Measurements from ENCODE around the gene RHOJ. TPM values are rescaled to one million over a fixed set of nuclear protein-coding genes. Genes with fewer than 3 reads are reported as not detected.
"Not testable (repeated sequence)": the region's sequence is repeated elsewhere in the genome, so short reads cannot be mapped to it uniquely, and the experiment has no call there.

RHOJ gene
- total RNA-seq, result not detected

- DNase-seq (ENCODE audit: low spot score), result no peak
- Mint-ChIP-seq H3K36me3 (no peaks in the 10 kb centered on the region), H3K27ac (no peak within 1 kb of the TSS), H3K9me3 (no peaks in the 10 kb centered on the region), H3K4me3 (no peak within 1 kb of the TSS), H3K4me1 (ENCODE audit: low read depth in 2 of 2) (no peaks in the 10 kb centered on the region), H3K27me3 (peaks cover 7 to 17% of the 10 kb centered on the region in 2 donors)
- no peak for ATAC-seq
Measured at GRCh38 chr14:63204407-63205043, at the start of gene RHOJ. RHOJ (plus strand) TSS chr14:63204443; CDS start chr14:63204870, 427 bp downstream.

GRCh38 chr14:63155511-63156185 is 48.6 kb upstream of the RHOJ start:
- DNase-seq (ENCODE audit: low spot score) (no peak), ATAC-seq (no peak)
- Mint-ChIP-seq H3K9me3 (no peaks in the 10 kb centered on the region), H3K27me3 (peaks cover 12% of the 10 kb centered on the region in 2 donors), H3K4me1 (ENCODE audit: low read depth in 2 of 2) (no peaks in the 10 kb centered on the region), H3K27ac (no peak overlapping the region), H3K4me3 (no peak overlapping the region), H3K36me3 (no peaks in the 10 kb centered on the region)

GRCh38 chr14:63157195-63157594 is 47.0 kb upstream of the RHOJ start:
- no peaks in the 10 kb centered on the region for H3K4me1 Mint-ChIP-seq (ENCODE audit: low read depth in 2 of 2)
- H3K9me3 Mint-ChIP-seq, result no peaks in the 10 kb centered on the region
- no peak overlapping the region for H3K27ac Mint-ChIP-seq
- peaks cover 12% of the 10 kb centered on the region in 2 donors for H3K27me3 Mint-ChIP-seq
- peak in 1 of 2 donors; percentile 33 for ATAC-seq
- H3K4me3 Mint-ChIP-seq, result no peak overlapping the region
- DNase-seq (ENCODE audit: low spot score), result no peak
- H3K36me3 Mint-ChIP-seq, result no peaks in the 10 kb centered on the region

GRCh38 chr14:63163306-63163705 is 40.9 kb upstream of the RHOJ start:
- Mint-ChIP-seq H3K4me3 (no peak overlapping the region), H3K9me3 (no peaks in the 10 kb centered on the region), H3K36me3 (no peaks in the 10 kb centered on the region), H3K27ac (no peak overlapping the region), H3K4me1 (ENCODE audit: low read depth in 2 of 2) (no peaks in the 10 kb centered on the region), H3K27me3 (peaks cover 7 to 12% of the 10 kb centered on the region in 2 donors)
- no peak for DNase-seq (ENCODE audit: low spot score)
- ATAC-seq, result no peak

GRCh38 chr14:63164108-63164683 is 40.0 kb upstream of the RHOJ start:
- no peak for ATAC-seq
- H3K27me3 Mint-ChIP-seq, result peaks cover 3 to 5% of the 10 kb centered on the region in 2 donors
- H3K9me3 Mint-ChIP-seq, result no peaks in the 10 kb centered on the region
- H3K36me3 Mint-ChIP-seq, result no peaks in the 10 kb centered on the region
- DNase-seq (ENCODE audit: low spot score), result no peak
- H3K4me3 Mint-ChIP-seq, result no peak overlapping the region
- H3K4me1 Mint-ChIP-seq (ENCODE audit: low read depth in 2 of 2), result no peaks in the 10 kb centered on the region
- no peak overlapping the region for H3K27ac Mint-ChIP-seq

GRCh38 chr14:63165267-63165666 is 39.0 kb upstream of the RHOJ start:
- not testable (repeated sequence) for H3K9me3 Mint-ChIP-seq; H3K4me1 Mint-ChIP-seq (ENCODE audit: low read depth in 2 of 2); DNase-seq (ENCODE audit: low spot score); H3K4me3 Mint-ChIP-seq; H3K36me3 Mint-ChIP-seq; ATAC-seq; H3K27me3 Mint-ChIP-seq; H3K27ac Mint-ChIP-seq

GRCh38 chr14:63167044-63167443 is 37.2 kb upstream of the RHOJ start:
- Mint-ChIP-seq H3K27ac (no peak overlapping the region), H3K27me3 (peaks cover 5 to 7% of the 10 kb centered on the region in 2 donors), H3K4me1 (ENCODE audit: low read depth in 2 of 2) (no peaks in the 10 kb centered on the region), H3K36me3 (no peaks in the 10 kb centered on the region), H3K4me3 (no peak overlapping the region), H3K9me3 (no peaks in the 10 kb centered on the region)
- no peak for ATAC-seq
- no peak for DNase-seq (ENCODE audit: low spot score)

GRCh38 chr14:63174760-63175191 is 29.5 kb upstream of the RHOJ start:
- H3K4me1 Mint-ChIP-seq (ENCODE audit: low read depth in 2 of 2), result no peaks in the 10 kb centered on the region
- H3K27me3 Mint-ChIP-seq, result peaks cover 9 to 10% of the 10 kb centered on the region in 2 donors
- ATAC-seq (no peak), DNase-seq (ENCODE audit: low spot score) (no peak)
- H3K36me3 Mint-ChIP-seq, result no peaks in the 10 kb centered on the region
- no peak overlapping the region for H3K4me3 Mint-ChIP-seq
- no peaks in the 10 kb centered on the region for H3K9me3 Mint-ChIP-seq
- H3K27ac Mint-ChIP-seq, result no peak overlapping the region

- Mint-ChIP-seq H3K4me1 (ENCODE audit: low read depth in 2 of 2) (no peaks in the 10 kb centered on the region), H3K36me3 (no peaks in the 10 kb centered on the region), H3K9me3 (no peaks in the 10 kb centered on the region), H3K4me3 (no peak overlapping the region), H3K27ac (no peak overlapping the region), H3K27me3 (peaks cover 6 to 10% of the 10 kb centered on the region in 2 donors)
- ATAC-seq (no peak), DNase-seq (ENCODE audit: low spot score) (no peak)
Measured at GRCh38 chr14:63175531-63175930, 28.7 kb upstream of the RHOJ start.

- no peaks in the 10 kb centered on the region for H3K4me1 Mint-ChIP-seq (ENCODE audit: low read depth in 2 of 2)
- H3K27me3 Mint-ChIP-seq, result peaks cover 11 to 23% of the 10 kb centered on the region in 2 donors
- H3K27ac Mint-ChIP-seq, result no peak overlapping the region
- DNase-seq (ENCODE audit: low spot score) (no peak), ATAC-seq (peak; percentile 9 to 20)
- H3K36me3 Mint-ChIP-seq, result no peaks in the 10 kb centered on the region
- H3K9me3 Mint-ChIP-seq, result no peaks in the 10 kb centered on the region
- H3K4me3 Mint-ChIP-seq, result no peak overlapping the region
Measured at GRCh38 chr14:63178912-63179311, 25.3 kb upstream of the RHOJ start.

- Mint-ChIP-seq H3K36me3 (no peaks in the 10 kb centered on the region), H3K9me3 (no peaks in the 10 kb centered on the region), H3K4me1 (ENCODE audit: low read depth in 2 of 2) (no peaks in the 10 kb centered on the region), H3K27me3 (peaks cover 14 to 28% of the 10 kb centered on the region in 2 donors), H3K4me3 (no peak overlapping the region), H3K27ac (no peak overlapping the region)
- DNase-seq (ENCODE audit: low spot score) (no peak), ATAC-seq (no peak)
Measured at GRCh38 chr14:63179383-63179782, 24.9 kb upstream of the RHOJ start.

- peaks cover 14 to 29% of the 10 kb centered on the region in 2 donors for H3K27me3 Mint-ChIP-seq
- H3K4me1 Mint-ChIP-seq (ENCODE audit: low read depth in 2 of 2), result no peaks in the 10 kb centered on the region
- H3K9me3 Mint-ChIP-seq, result no peaks in the 10 kb centered on the region
- DNase-seq (ENCODE audit: low spot score) (no peak), ATAC-seq (no peak)
- no peak overlapping the region for H3K27ac Mint-ChIP-seq
- no peaks in the 10 kb centered on the region for H3K36me3 Mint-ChIP-seq
- H3K4me3 Mint-ChIP-seq, result no peak overlapping the region
Measured at GRCh38 chr14:63180011-63180410, 24.2 kb upstream of the RHOJ start.

GRCh38 chr14:63182968-63183367 is 21.3 kb upstream of the RHOJ start:
- no peaks in the 10 kb centered on the region for H3K36me3 Mint-ChIP-seq
- DNase-seq (ENCODE audit: low spot score) (no peak), ATAC-seq (no peak)
- H3K27ac Mint-ChIP-seq, result no peak overlapping the region
- no peaks in the 10 kb centered on the region for H3K4me1 Mint-ChIP-seq (ENCODE audit: low read depth in 2 of 2)
- peaks cover 14 to 27% of the 10 kb centered on the region in 2 donors for H3K27me3 Mint-ChIP-seq
- no peak overlapping the region for H3K4me3 Mint-ChIP-seq
- H3K9me3 Mint-ChIP-seq, result no peaks in the 10 kb centered on the region

- H3K27ac Mint-ChIP-seq, result no peak overlapping the region
- H3K4me1 Mint-ChIP-seq (ENCODE audit: low read depth in 2 of 2), result no peaks in the 10 kb centered on the region
- peaks cover 18 to 38% of the 10 kb centered on the region in 2 donors for H3K27me3 Mint-ChIP-seq
- H3K4me3 Mint-ChIP-seq, result no peak overlapping the region
- no peak for ATAC-seq
- DNase-seq (ENCODE audit: low spot score), result no peak
- H3K9me3 Mint-ChIP-seq, result no peaks in the 10 kb centered on the region
- no peaks in the 10 kb centered on the region for H3K36me3 Mint-ChIP-seq
Measured at GRCh38 chr14:63186453-63186852, 17.8 kb upstream of the RHOJ start.
